ENCODE data around the gene SEC22C. TPM values are rescaled to one million over a fixed set of nuclear protein-coding genes. Genes with fewer than 3 reads are reported as not detected.

SEC22C gene
- total RNA-seq, 1 donor from 2014 or later, result 73.3 TPM

DNA sequence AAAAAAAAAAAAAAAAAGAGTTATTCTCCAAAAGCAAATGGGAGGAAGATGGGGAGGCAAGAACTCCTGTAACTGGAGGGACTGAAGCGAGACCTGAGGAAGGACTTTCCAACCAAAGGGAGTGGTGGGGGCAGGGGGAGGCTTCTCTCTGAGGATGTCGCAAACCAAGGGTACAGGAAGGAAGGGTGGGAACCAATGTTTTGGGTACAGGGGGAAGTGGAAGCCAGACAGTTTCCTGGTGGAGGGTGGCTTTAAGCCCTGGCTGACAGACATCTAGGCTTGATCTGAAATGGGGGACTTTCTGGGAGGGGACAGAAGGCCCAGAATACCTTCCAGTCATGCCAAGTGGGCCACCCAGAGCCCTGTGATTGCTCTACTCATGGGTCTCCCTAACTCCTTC is 52.3 kb downstream of the SEC22C start:
- no peak for DNase-seq (ENCODE audit: low read depth)
- H3K36me3 ChIP-seq (ENCODE audit: control insufficient read depth, insufficient read depth, low read length), result no peaks in the 10 kb centered on the region
- no peaks in the 10 kb centered on the region for H3K27me3 ChIP-seq (ENCODE audit: control insufficient read depth, insufficient read depth, low read length)
- H3K4me3 ChIP-seq (ENCODE audit: low read depth, low read length), result no peak overlapping the region
- TF ChIP-seq CTCF (IDR thresholded peaks at IDR 0.05; ENCODE audit: insufficient read depth, low read length, poor library complexity, severe bottlenecking), result no peak

- DNase-seq (ENCODE audit: low read depth), result no peak
- Histone ChIP-seq H3K27me3 (ENCODE audit: control insufficient read depth, insufficient read depth, low read length) (no peaks in the 10 kb centered on the region), H3K36me3 (ENCODE audit: control insufficient read depth, insufficient read depth, low read length) (no peaks in the 10 kb centered on the region), H3K4me3 (ENCODE audit: low read depth, low read length) (no peak overlapping the region)
- TF ChIP-seq CTCF (IDR thresholded peaks at IDR 0.05; ENCODE audit: insufficient read depth, low read length, poor library complexity, severe bottlenecking), result no peak
Measured at GRCh38 chr3:42527368-42527917, 54.3 kb downstream of the SEC22C start.

- H3K36me3 ChIP-seq (ENCODE audit: control insufficient read depth, insufficient read depth, low read length), result no peaks in the 10 kb centered on the region
- no peaks in the 10 kb centered on the region for H3K27me3 ChIP-seq (ENCODE audit: control insufficient read depth, insufficient read depth, low read length)
- H3K4me3 ChIP-seq (ENCODE audit: low read depth, low read length), result no peak overlapping the region
- no peak for DNase-seq (ENCODE audit: low read depth)
- no peak for TF ChIP-seq CTCF (IDR thresholded peaks at IDR 0.05; ENCODE audit: insufficient read depth, low read length, poor library complexity, severe bottlenecking)
Measured at GRCh38 chr3:42526616-42527367, 55.0 kb downstream of the SEC22C start.

- no peak overlapping the region for H3K4me3 ChIP-seq (ENCODE audit: low read depth, low read length)
- H3K27me3 ChIP-seq (ENCODE audit: control insufficient read depth, insufficient read depth, low read length), result no peaks in the 10 kb centered on the region
- no peaks in the 10 kb centered on the region for H3K36me3 ChIP-seq (ENCODE audit: control insufficient read depth, insufficient read depth, low read length)
- DNase-seq (ENCODE audit: low read depth), result no peak
- TF ChIP-seq CTCF (IDR thresholded peaks at IDR 0.05; ENCODE audit: insufficient read depth, low read length, poor library complexity, severe bottlenecking), result no peak
Measured at GRCh38 chr3:42525736-42526345, 55.9 kb downstream of the SEC22C start.

- DNase-seq (ENCODE audit: low read depth), result no peak
- Histone ChIP-seq H3K36me3 (ENCODE audit: control insufficient read depth, insufficient read depth, low read length) (no peaks in the 10 kb centered on the region), H3K4me3 (ENCODE audit: low read depth, low read length) (no peak overlapping the region), H3K27me3 (ENCODE audit: control insufficient read depth, insufficient read depth, low read length) (no peaks in the 10 kb centered on the region)
- no peak for TF ChIP-seq CTCF (IDR thresholded peaks at IDR 0.05; ENCODE audit: insufficient read depth, low read length, poor library complexity, severe bottlenecking)
Measured at GRCh38 chr3:42525212-42525611, 56.6 kb downstream of the SEC22C start.
